Measurements from ENCODE around the gene KIAA0040.

Gene KIAA0040

GRCh38 chr1:175179837-175180590, 12.6 kb downstream of the KIAA0040 start:
- Histone ChIP-seq H3K9ac (ENCODE audit: low read depth, low read length) (no peak overlapping the region), H3K4me1 (ENCODE audit: control insufficient read depth, insufficient read depth, low read length) (peaks cover 4% of the 10 kb centered on the region)

GRCh38 chr1:175178456-175178855, 14.1 kb downstream of the KIAA0040 start:
- H3K27me3 ChIP-seq (ENCODE audit: control insufficient read depth, insufficient read depth, low read length): no peaks in the 10 kb centered on the region
- no peaks in the 10 kb centered on the region for H3K36me3 ChIP-seq (ENCODE audit: control insufficient read depth, insufficient read depth, low read length)
- peaks cover 2% of the 10 kb centered on the region for H3K4me1 ChIP-seq (ENCODE audit: control insufficient read depth, insufficient read depth, low read length)

More at GRCh38 chr1:175179837-175180590, 12.6 kb downstream of the KIAA0040 start:
- no peak overlapping the region for H3K4me3 ChIP-seq (ENCODE audit: low read depth, low read length)
- H3K36me3 ChIP-seq (ENCODE audit: control insufficient read depth, insufficient read depth, low read length): no peaks in the 10 kb centered on the region
- no peaks in the 10 kb centered on the region for H3K9me3 ChIP-seq (ENCODE audit: control insufficient read depth, insufficient read depth, low read length)
- no peaks in the 10 kb centered on the region for H3K27me3 ChIP-seq (ENCODE audit: control insufficient read depth, insufficient read depth, low read length)

GRCh38 chr1:175178056-175178455, 14.5 kb downstream of the KIAA0040 start:
- no peaks in the 10 kb centered on the region for H3K36me3 ChIP-seq (ENCODE audit: control insufficient read depth, insufficient read depth, low read length)
- no peaks in the 10 kb centered on the region for H3K4me1 ChIP-seq (ENCODE audit: control insufficient read depth, insufficient read depth, low read length)
- H3K9me3 ChIP-seq (ENCODE audit: control insufficient read depth, insufficient read depth, low read length): no peaks in the 10 kb centered on the region

More at GRCh38 chr1:175178456-175178855, 14.1 kb downstream of the KIAA0040 start:
- Histone ChIP-seq H3K4me3 (ENCODE audit: low read depth, low read length) (no peak overlapping the region), H3K9me3 (ENCODE audit: control insufficient read depth, insufficient read depth, low read length) (no peaks in the 10 kb centered on the region), H3K9ac (ENCODE audit: low read depth, low read length) (no peak overlapping the region)

GRCh38 chr1:175176246-175176645, 16.3 kb downstream of the KIAA0040 start:
- Histone ChIP-seq H3K9ac (ENCODE audit: low read depth, low read length) (no peak overlapping the region), H3K36me3 (ENCODE audit: control insufficient read depth, insufficient read depth, low read length) (no peaks in the 10 kb centered on the region), H3K9me3 (ENCODE audit: control insufficient read depth, insufficient read depth, low read length) (no peaks in the 10 kb centered on the region), H3K4me3 (ENCODE audit: low read depth, low read length) (no peak overlapping the region), H3K27me3 (ENCODE audit: control insufficient read depth, insufficient read depth, low read length) (no peaks in the 10 kb centered on the region), H3K4me1 (ENCODE audit: control insufficient read depth, insufficient read depth, low read length) (no peaks in the 10 kb centered on the region)

More at GRCh38 chr1:175178056-175178455, 14.5 kb downstream of the KIAA0040 start:
- Histone ChIP-seq H3K4me3 (ENCODE audit: low read depth, low read length) (no peak overlapping the region), H3K9ac (ENCODE audit: low read depth, low read length) (no peak overlapping the region), H3K27me3 (ENCODE audit: control insufficient read depth, insufficient read depth, low read length) (no peaks in the 10 kb centered on the region)

GRCh38 chr1:175174309-175175102, 18.1 kb downstream of the KIAA0040 start:
- Histone ChIP-seq H3K4me3 (ENCODE audit: low read depth, low read length) (no peak overlapping the region), H3K36me3 (ENCODE audit: control insufficient read depth, insufficient read depth, low read length) (no peaks in the 10 kb centered on the region), H3K27me3 (ENCODE audit: control insufficient read depth, insufficient read depth, low read length) (no peaks in the 10 kb centered on the region), H3K4me1 (ENCODE audit: control insufficient read depth, insufficient read depth, low read length) (no peaks in the 10 kb centered on the region), H3K9me3 (ENCODE audit: control insufficient read depth, insufficient read depth, low read length) (no peaks in the 10 kb centered on the region), H3K9ac (ENCODE audit: low read depth, low read length) (no peak overlapping the region)

- Histone ChIP-seq H3K27me3 (ENCODE audit: control insufficient read depth, insufficient read depth, low read length) (no peaks in the 10 kb centered on the region), H3K4me3 (ENCODE audit: low read depth, low read length) (no peak overlapping the region), H3K36me3 (ENCODE audit: control insufficient read depth, insufficient read depth, low read length) (no peaks in the 10 kb centered on the region), H3K4me1 (ENCODE audit: control insufficient read depth, insufficient read depth, low read length) (no peaks in the 10 kb centered on the region), H3K9me3 (ENCODE audit: control insufficient read depth, insufficient read depth, low read length) (no peaks in the 10 kb centered on the region), H3K9ac (ENCODE audit: low read depth, low read length) (no peak overlapping the region)
Observed at GRCh38 chr1:175173531-175173930, 19.0 kb downstream of the KIAA0040 start.

- Histone ChIP-seq H3K27me3 (ENCODE audit: control insufficient read depth, insufficient read depth, low read length) (no peaks in the 10 kb centered on the region), H3K4me3 (ENCODE audit: low read depth, low read length) (no peak overlapping the region), H3K4me1 (ENCODE audit: control insufficient read depth, insufficient read depth, low read length) (no peaks in the 10 kb centered on the region), H3K36me3 (ENCODE audit: control insufficient read depth, insufficient read depth, low read length) (no peaks in the 10 kb centered on the region), H3K9ac (ENCODE audit: low read depth, low read length) (no peak overlapping the region), H3K9me3 (ENCODE audit: control insufficient read depth, insufficient read depth, low read length) (no peaks in the 10 kb centered on the region)
Observed at GRCh38 chr1:175172503-175172902, 20.1 kb downstream of the KIAA0040 start.

- Histone ChIP-seq H3K36me3 (ENCODE audit: control insufficient read depth, insufficient read depth, low read length) (no peaks in the 10 kb centered on the region), H3K9me3 (ENCODE audit: control insufficient read depth, insufficient read depth, low read length) (no peaks in the 10 kb centered on the region), H3K27me3 (ENCODE audit: control insufficient read depth, insufficient read depth, low read length) (no peaks in the 10 kb centered on the region), H3K9ac (ENCODE audit: low read depth, low read length) (no peak overlapping the region), H3K4me1 (ENCODE audit: control insufficient read depth, insufficient read depth, low read length) (no peaks in the 10 kb centered on the region), H3K4me3 (ENCODE audit: low read depth, low read length) (no peak overlapping the region)
Observed at GRCh38 chr1:175171036-175171913, 21.3 kb downstream of the KIAA0040 start.

- H3K9ac ChIP-seq (ENCODE audit: low read depth, low read length): no peak overlapping the region
- H3K27me3 ChIP-seq (ENCODE audit: control insufficient read depth, insufficient read depth, low read length): no peaks in the 10 kb centered on the region
- no peaks in the 10 kb centered on the region for H3K36me3 ChIP-seq (ENCODE audit: control insufficient read depth, insufficient read depth, low read length)
- no peak overlapping the region for H3K4me3 ChIP-seq (ENCODE audit: low read depth, low read length)
- no peaks in the 10 kb centered on the region for H3K9me3 ChIP-seq (ENCODE audit: control insufficient read depth, insufficient read depth, low read length)
- H3K4me1 ChIP-seq (ENCODE audit: control insufficient read depth, insufficient read depth, low read length): no peaks in the 10 kb centered on the region
Observed at GRCh38 chr1:175169286-175170018, 23.1 kb downstream of the KIAA0040 start.

GRCh38 chr1:175168782-175169181, 23.8 kb downstream of the KIAA0040 start:
- no peaks in the 10 kb centered on the region for H3K9me3 ChIP-seq (ENCODE audit: control insufficient read depth, insufficient read depth, low read length)
- no peaks in the 10 kb centered on the region for H3K4me1 ChIP-seq (ENCODE audit: control insufficient read depth, insufficient read depth, low read length)
- H3K27me3 ChIP-seq (ENCODE audit: control insufficient read depth, insufficient read depth, low read length): no peaks in the 10 kb centered on the region
- no peak overlapping the region for H3K9ac ChIP-seq (ENCODE audit: low read depth, low read length)
- H3K36me3 ChIP-seq (ENCODE audit: control insufficient read depth, insufficient read depth, low read length): no peaks in the 10 kb centered on the region
- H3K4me3 ChIP-seq (ENCODE audit: low read depth, low read length): no peak overlapping the region

- Histone ChIP-seq H3K36me3 (ENCODE audit: control insufficient read depth, insufficient read depth, low read length) (no peaks in the 10 kb centered on the region), H3K9me3 (ENCODE audit: control insufficient read depth, insufficient read depth, low read length) (no peaks in the 10 kb centered on the region), H3K9ac (ENCODE audit: low read depth, low read length) (no peak overlapping the region), H3K4me1 (ENCODE audit: control insufficient read depth, insufficient read depth, low read length) (no peaks in the 10 kb centered on the region), H3K27me3 (ENCODE audit: control insufficient read depth, insufficient read depth, low read length) (no peaks in the 10 kb centered on the region), H3K4me3 (ENCODE audit: low read depth, low read length) (no peak overlapping the region)
Observed at GRCh38 chr1:175167861-175168260, 24.7 kb downstream of the KIAA0040 start.

All from iPS-15b (cell line).